ENCODE measurements around the gene TGIF2.

- TF ChIP-seq CTCF (IDR thresholded peaks at IDR 0.05) (no peak), REST (IDR thresholded peaks at IDR 0.05; ENCODE audit: low read depth, low read length) (no peak), EZH2phosphoT487 (IDR thresholded peaks at IDR 0.05; ENCODE audit: borderline replicate concordance, low read depth) (no peak), EP300 (IDR thresholded peaks at IDR 0.05; ENCODE audit: borderline replicate concordance in 1 of 2, low read depth in 1 of 2, low read length in 1 of 2) (no peak), TAF1 (IDR thresholded peaks at IDR 0.05; ENCODE audit: borderline replicate concordance, low read depth, low read length) (no peak), MXI1 (IDR thresholded peaks at IDR 0.05; ENCODE audit: low read depth, low read length) (no peak), RAD21 (IDR thresholded peaks at IDR 0.05; ENCODE audit: low read length) (no peak), POLR2AphosphoS5 (IDR thresholded peaks at IDR 0.05; ENCODE audit: low read depth, low read length) (no peak), NRF1 (IDR thresholded peaks at IDR 0.05; ENCODE audit: low read depth, low read length) (no peak)
- TF ChIP-seq, protein P1, sequence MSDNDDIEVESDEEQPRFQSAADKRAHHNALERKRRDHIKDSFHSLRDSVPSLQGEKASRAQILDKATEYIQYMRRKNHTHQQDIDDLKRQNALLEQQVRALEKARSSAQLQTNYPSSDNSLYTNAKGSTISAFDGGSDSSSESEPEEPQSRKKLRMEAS (IDR thresholded peaks at IDR 0.05; ENCODE audit: low read depth): no peak
Measured at GRCh38 chr20:36576081-36576445, 2.7 kb downstream of the TGIF2 start.

All from SK-N-SH (cell line).